SK-N-SH (cell line): Measurements from ENCODE around the gene UPP1. TPM values are rescaled to one million over a fixed set of nuclear protein-coding genes. Genes with fewer than 3 reads are reported as not detected.

Source experiments
- CTCF ChIA-PET: fragments of 300-600, 350-600 bp; formaldehyde crosslinking; extraction: SDS; loops from one replicate; lab custom pipeline; 2021; lab: Yijun Ruan, JAX
- POLR2A ChIA-PET: fragments of 350-600 bp; sonication (Branson Sonifier 250); formaldehyde crosslinking; extraction: SDS; loops from one replicate; lab custom pipeline; 2020; ENCODE audit warnings: antibody characterized with exemption, inconsistent platforms; lab: Yijun Ruan, JAX
- DNase-seq: peaks from one replicate; pipeline ENCODE4 v3.0.0; 2012
- H2AFZ ChIP-seq: fragments of 200-600 bp; sonication (generic); 2 replicates; pipeline ENCODE4 v1.8.1; 2016; ENCODE audit warnings: antibody characterized with exemption, mild to moderate bottlenecking, low read depth
- H3F3A ChIP-seq: fragments of 200-600 bp; sonication (generic); replicated peaks from 2 replicates; pipeline ENCODE3; 2016; ENCODE audit warnings: antibody characterized with exemption, mild to moderate bottlenecking; ENCODE audit not compliant: insufficient read depth
- H3K27ac ChIP-seq, 2 experiments: fragments of 200-500 bp in 1 of 2; fragments of 200-600 bp in 1 of 2; sonication (Bioruptor generic) in 1 of 2; sonication (generic), shearing (Covaris generic) in 1 of 2; 2 replicates each; pipeline versions ENCODE4 v1.5.1 to v1.6.1; 2014 to 2016; ENCODE audit warnings: low read depth in 2 of 2, inconsistent platforms in 1 of 2, low read length in 1 of 2, mild to moderate bottlenecking in 1 of 2, mixed read lengths in 1 of 2
- H3K27me3 ChIP-seq: fragments of 200-600 bp; sonication (generic), shearing (Covaris generic); 2 replicates; pipeline ENCODE4 v1.6.1; 2016; ENCODE audit warnings: mixed run types; ENCODE audit not compliant: insufficient read depth
- H3K36me3 ChIP-seq, 2 experiments: fragments of 200-500 bp in 1 of 2; fragments of 200-600 bp in 1 of 2; sonication (Bioruptor generic) in 1 of 2; sonication (generic) in 1 of 2; replicated peaks in 1 of 2; 2 replicates each; pipeline versions ENCODE3 to v1.5.1; 2014 to 2016; ENCODE audit warnings: low read length in 1 of 2, mild to moderate bottlenecking in 1 of 2; ENCODE audit not compliant: insufficient read depth in 2 of 2, control insufficient read depth in 1 of 2
- H3K4me1 ChIP-seq, 2 experiments: fragments of 200-500 bp in 1 of 2; fragments of 200-600 bp in 1 of 2; sonication (Bioruptor generic) in 1 of 2; sonication (generic), shearing (Covaris generic) in 1 of 2; 2 replicates each; pipeline versions ENCODE4 v1.5.1 to v1.6.1; 2014 to 2016; ENCODE audit warnings: low read depth in 1 of 2, low read length in 1 of 2, mixed run types in 1 of 2; ENCODE audit not compliant: insufficient read depth in 2 of 2, control insufficient read depth in 1 of 2
- H3K4me2 ChIP-seq: fragments of 200-600 bp; sonication (generic), shearing (Covaris generic); 2 replicates; pipeline ENCODE4 v1.6.1; 2017; ENCODE audit warnings: mixed run types
- H3K4me3 ChIP-seq, 2 experiments: fragments of 200-500 bp in 1 of 2; fragments of 200-600 bp in 1 of 2; sonication (Bioruptor generic) in 1 of 2; sonication (generic), shearing (Covaris generic) in 1 of 2; 2 replicates each; pipeline versions ENCODE4 v1.5.1 to v1.8.1; 2014 to 2016; ENCODE audit warnings: low read depth in 2 of 2, inconsistent platforms in 1 of 2, low read length in 1 of 2, mild to moderate bottlenecking in 1 of 2, mixed read lengths in 1 of 2, moderate library complexity in 1 of 2
- H3K79me2 ChIP-seq: fragments of 200-600 bp; sonication (generic); 2 replicates; pipeline ENCODE4 v1.8.1; 2017; ENCODE audit warnings: mild to moderate bottlenecking; ENCODE audit not compliant: insufficient read depth
- H3K9ac ChIP-seq: fragments of 200-600 bp; sonication (generic); 2 replicates; pipeline ENCODE4 v1.6.1; 2017; ENCODE audit warnings: mixed run types
- H3K9me2 ChIP-seq: fragments of 200-600 bp; sonication (generic); 2 replicates; pipeline ENCODE4 v1.6.1; 2017; ENCODE audit warnings: mixed run types
- H3K9me3 ChIP-seq: fragments of 200-600 bp; sonication (generic); 2 replicates; pipeline ENCODE4 v1.6.1; 2017; ENCODE audit warnings: mixed run types, mild to moderate bottlenecking, moderate library complexity
- H4K20me1 ChIP-seq: fragments of 200-600 bp; sonication (generic); 2 replicates; pipeline ENCODE4 v1.6.1; 2017; ENCODE audit warnings: mild to moderate bottlenecking, mixed run types; ENCODE audit not compliant: insufficient read depth
- ELF1 ChIP-seq: IDR thresholded peaks from 2 replicates; pipeline ENCODE4 v1.4.0; 2012
- EP300 ChIP-seq, 2 experiments: IDR thresholded peaks; 2 replicates each; pipeline versions ENCODE4 v1.4.0 to v1.6.1; 2012; ENCODE audit warnings: borderline replicate concordance in 1 of 2, low read depth in 1 of 2, low read length in 1 of 2
- EZH2phosphoT487 ChIP-seq: fragments of 200-600 bp; sonication (generic); IDR thresholded peaks from 2 replicates; pipeline ENCODE4 v1.6.1; 2017; ENCODE audit warnings: low read depth, mixed run types, mild to moderate bottlenecking, antibody characterized with exemption, moderate library complexity, borderline replicate concordance
- FOSL2 ChIP-seq: IDR thresholded peaks from 2 replicates; pipeline ENCODE4 v1.4.0; 2012; ENCODE audit warnings: low read depth, mild to moderate bottlenecking, moderate library complexity, borderline replicate concordance
- FOXJ3 ChIP-seq: sonication (generic); formaldehyde crosslinking; IDR thresholded peaks from 2 replicates; pipeline ENCODE4 v1.5.1; 2020; ENCODE audit warnings: mild to moderate bottlenecking, missing genetic modification reagents
- GATA2 ChIP-seq: sonication (generic); formaldehyde crosslinking; IDR thresholded peaks from 2 replicates; pipeline ENCODE4 v1.5.0; 2020; ENCODE audit warnings: mild to moderate bottlenecking, missing genetic modification reagents
- IRF3 ChIP-seq: fragments of 150-350 bp; IDR thresholded peaks from 2 replicates; pipeline ENCODE4 v1.6.1; 2016; ENCODE audit warnings: mild to moderate bottlenecking, low read depth, low read length
- JUND ChIP-seq: IDR thresholded peaks from 2 replicates; pipeline ENCODE4 v1.4.0; 2012
- NFIC ChIP-seq: IDR thresholded peaks from 2 replicates; pipeline ENCODE4 v1.4.0; 2012; ENCODE audit warnings: borderline replicate concordance
- NRF1 ChIP-seq: IDR thresholded peaks from 2 replicates; pipeline ENCODE4 v1.6.1; 2012; ENCODE audit warnings: low read depth, mild to moderate bottlenecking, low read length
- RAD21 ChIP-seq: IDR thresholded peaks from 2 replicates; pipeline ENCODE4 v1.6.1; 2012; ENCODE audit warnings: mild to moderate bottlenecking, low read length
- RXRA ChIP-seq: IDR thresholded peaks from 2 replicates; pipeline ENCODE4 v1.4.0; 2012; ENCODE audit warnings: low read depth, mild to moderate bottlenecking, borderline replicate concordance
- SIN3A ChIP-seq: IDR thresholded peaks from 2 replicates; pipeline ENCODE4 v1.6.1; 2012; ENCODE audit warnings: low read depth, mild to moderate bottlenecking, low read length, moderate library complexity, borderline replicate concordance
- SMC3 ChIP-seq: IDR thresholded peaks from 2 replicates; pipeline ENCODE4 v1.6.1; 2012; ENCODE audit warnings: low read depth, low read length, improper control_type of control experiment
- TAF1 ChIP-seq: IDR thresholded peaks from 2 replicates; pipeline ENCODE4 v1.6.1; 2012; ENCODE audit warnings: low read depth, mild to moderate bottlenecking, low read length, moderate library complexity, borderline replicate concordance
- TCF12 ChIP-seq: IDR thresholded peaks from 2 replicates; pipeline ENCODE4 v1.4.0; 2012
- TEAD4 ChIP-seq: IDR thresholded peaks from 2 replicates; pipeline ENCODE4 v1.4.0; 2012; ENCODE audit warnings: mild to moderate bottlenecking, borderline replicate concordance; ENCODE audit not compliant: insufficient read depth
- USF1 ChIP-seq: IDR thresholded peaks from 2 replicates; pipeline ENCODE4 v1.4.0; 2012; ENCODE audit warnings: low read depth, borderline replicate concordance
- USF2 ChIP-seq: fragments of 150-350 bp; IDR thresholded peaks from 2 replicates; pipeline ENCODE4 v1.6.1; 2017; ENCODE audit warnings: antibody characterized with exemption, low read length, low read depth, borderline replicate concordance
- YY1 ChIP-seq: IDR thresholded peaks from 2 replicates; pipeline ENCODE4 v1.4.0; 2012; ENCODE audit warnings: low read depth, mild to moderate bottlenecking
- ZBTB33 ChIP-seq: IDR thresholded peaks from 2 replicates; pipeline ENCODE4 v1.4.0; 2012; ENCODE audit warnings: low read depth, borderline replicate concordance
- WGBS: methylation state at CpG from one replicate; pipeline ENCODE4 v1.1.6; 2017; ENCODE audit warnings: low lambda C conversion rate; 5-methylcytosine and 5-hydroxymethylcytosine counted together
- polyA plus RNA-seq, 3 experiments: library from polyadenylated mRNA; depleted of rRNA; stranded (reverse); fragments of >200 nt; gene quantifications; 2 replicates each; pipeline ENCODE4 v1.2.3, GENCODE V29; 2012
- TF ChIP-seq, protein P1 (sequence below): IDR thresholded peaks from 2 replicates; pipeline ENCODE4; 2012

The UPP1 gene
- polyA plus RNA-seq, 1 of the 3 experiments (the other 2 are of a cell fraction) = 56.9 TPM

DNA sequence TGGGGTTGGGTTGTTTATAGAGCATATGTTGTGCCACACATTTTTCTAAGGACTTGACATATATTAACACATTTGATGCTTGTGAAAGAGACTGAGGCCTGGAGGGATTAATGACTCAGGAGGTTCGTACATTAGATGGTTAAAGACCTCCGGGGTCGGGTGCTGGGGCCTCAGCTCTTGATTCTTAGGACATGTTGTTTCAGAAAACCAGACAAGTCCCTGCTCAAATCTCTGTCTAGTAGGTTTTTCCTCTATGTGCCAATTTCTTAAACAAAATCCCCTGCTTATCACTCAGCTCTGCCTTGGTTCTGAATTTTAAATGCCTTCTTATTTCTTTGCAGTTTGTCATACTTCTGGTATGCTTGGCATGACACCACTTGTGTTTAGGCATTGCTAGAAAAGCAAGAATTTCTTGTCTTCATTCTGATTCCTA, 5.8 kb downstream of the UPP1 start:
- WGBS = 92% methylated on average over 3 of the region's 3 CpGs
- Histone ChIP-seq H3F3A (no peaks in the 10 kb centered on the region), H3K9me3 (no peaks in the 10 kb centered on the region), H3K27me3 (no peaks in the 10 kb centered on the region), H3K9me2 (no peaks in the 10 kb centered on the region), H3K27ac (peak overlapping the region; percentile 18 to 46; a peak in 3 of 4 replicates), H3K4me2 (peak overlapping the region; percentile 32), H3K36me3 (peaks cover 39 to 77% of the 10 kb centered on the region in 2 experiments), H3K4me3 (no peak overlapping the region), H3K9ac (no peak overlapping the region), H4K20me1 (no peaks in the 10 kb centered on the region), H2AFZ (no peak overlapping the region), H3K4me1 (peaks cover 4 to 19% of the 10 kb centered on the region in 2 experiments; a peak in 3 of 4 replicates), H3K79me2 (peaks cover 39% of the 10 kb centered on the region)
- POLR2A ChIA-PET = interaction anchor here (0.8 kb wide), 1 partner anchor 9 kb away, joined by 4 read pairs; no protein-coding TSS in a partner anchor
- CTCF ChIA-PET = interaction anchor here (1.3 to 5.5 kb wide), 3 partner anchors 9 to 149 kb away, joined by 3 to 47 read pairs (median 22); no protein-coding TSS in a partner anchor
- no peak for DNase-seq
- TF ChIP-seq FOXJ3 (CRISPR knock-in tag) (no peak), TEAD4 (peak; percentile 81; the same call in 1 of the 2 replicates), TCF12 (peak; percentile 49; the same call in 1 of the 2 replicates), JUND (peak; percentile 74), TAF1 (no peak), RAD21 (no peak), ZBTB33 (no peak), NFIC (peak; percentile 38; the same call in 1 of the 2 replicates), USF2 (no peak), RXRA (peak; percentile 30; the same call in 1 of the 2 replicates), FOSL2 (peak; percentile 69), YY1 (no peak), NRF1 (no peak), SMC3 (no peak)
- TF ChIP-seq, protein P1, sequence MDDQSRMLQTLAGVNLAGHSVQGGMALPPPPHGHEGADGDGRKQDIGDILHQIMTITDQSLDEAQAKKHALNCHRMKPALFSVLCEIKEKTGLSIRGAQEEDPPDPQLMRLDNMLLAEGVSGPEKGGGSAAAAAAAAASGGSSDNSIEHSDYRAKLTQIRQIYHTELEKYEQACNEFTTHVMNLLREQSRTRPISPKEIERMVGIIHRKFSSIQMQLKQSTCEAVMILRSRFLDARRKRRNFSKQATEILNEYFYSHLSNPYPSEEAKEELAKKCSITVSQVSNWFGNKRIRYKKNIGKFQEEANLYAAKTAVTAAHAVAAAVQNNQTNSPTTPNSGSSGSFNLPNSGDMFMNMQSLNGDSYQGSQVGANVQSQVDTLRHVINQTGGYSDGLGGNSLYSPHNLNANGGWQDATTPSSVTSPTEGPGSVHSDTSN = peak; percentile 29; the same call in 1 of the 2 replicates

GRCh38 chr7:48096273-48096672, 7.2 kb downstream of the UPP1 start:
- Histone ChIP-seq H3F3A (no peaks in the 10 kb centered on the region), H3K79me2 (peaks cover 28% of the 10 kb centered on the region), H3K36me3 (peaks cover 45 to 76% of the 10 kb centered on the region in 2 experiments), H4K20me1 (no peaks in the 10 kb centered on the region), H2AFZ (no peak overlapping the region), H3K4me2 (no peak overlapping the region), H3K4me1 (peaks cover 0 to 14% of the 10 kb centered on the region in 2 experiments; a peak in 2 of 4 replicates), H3K9me2 (no peaks in the 10 kb centered on the region), H3K27ac (no peak overlapping the region), H3K9me3 (no peaks in the 10 kb centered on the region), H3K27me3 (no peaks in the 10 kb centered on the region), H3K9ac (no peak overlapping the region), H3K4me3 (no peak overlapping the region)
- WGBS = 97% methylated on average over 2 of the region's 2 CpGs
- DNase-seq = no peak
- CTCF ChIA-PET = interaction anchor here (3.1 to 5.5 kb wide), 2 partner anchors 12 to 151 kb away, joined by 22 to 47 read pairs; no protein-coding TSS in a partner anchor
- POLR2A ChIA-PET = no interaction called here
- no peak for TF ChIP-seq EP300 (IDR thresholded peaks at IDR 0.05; ENCODE audit: borderline replicate concordance in 1 of 2, low read depth in 1 of 2, low read length in 1 of 2)
- no peak for TF ChIP-seq FOSL2
- TF ChIP-seq NRF1 = no peak
- TF ChIP-seq SIN3A = no peak
- no peak for TF ChIP-seq EZH2phosphoT487
- TF ChIP-seq USF1 = no peak
- TF ChIP-seq IRF3 = no peak
- TF ChIP-seq SMC3 = no peak
- no peak for TF ChIP-seq GATA2 (CRISPR knock-in tag)
- no peak for TF ChIP-seq ELF1
